ENCODE results near the gene BGLAP. TPM values are rescaled to one million over a fixed set of nuclear protein-coding genes. Genes with fewer than 3 reads are reported as not detected.

Gene BGLAP
- polyA plus RNA-seq, 1 of the 3 experiments (the other 2 are of a cell fraction): 1.1 TPM

DNA sequence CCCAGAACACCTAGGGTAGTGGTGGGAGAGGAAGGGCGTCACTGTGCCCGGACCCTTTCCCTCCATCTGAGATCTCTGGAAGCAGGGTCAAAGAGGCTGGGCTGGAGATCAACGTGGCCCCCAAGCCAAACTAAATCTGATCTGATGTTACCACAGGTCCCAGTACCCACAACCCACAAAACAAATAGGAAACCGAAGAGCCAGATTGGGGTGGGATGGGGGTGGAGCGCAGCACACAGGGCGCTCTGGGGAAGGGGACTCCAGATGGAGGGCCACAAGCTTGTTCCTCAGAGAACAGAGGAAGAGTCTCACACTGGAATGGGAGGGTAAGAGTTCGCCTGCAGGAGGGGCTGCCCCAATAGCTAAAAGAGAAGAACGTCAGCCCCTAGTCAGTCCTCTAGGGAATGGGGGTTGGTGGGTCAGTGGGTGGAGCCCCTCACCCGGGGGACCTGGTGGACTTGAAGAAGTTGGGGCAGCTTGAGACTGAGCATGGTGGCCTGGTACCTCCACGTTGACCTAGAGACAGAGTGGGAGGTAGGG, 4.3 kb downstream of the BGLAP start:
- H3K4me1 ChIP-seq (ENCODE audit: control insufficient read depth in 1 of 2, insufficient read depth in 2 of 2, low read depth in 1 of 2, low read length in 1 of 2): peaks cover 5 to 62% of the 10 kb centered on the region in 2 experiments; a peak in 2 of 4 replicates
- no peak for TF ChIP-seq GATA2 (CRISPR knock-in tag; IDR thresholded peaks at IDR 0.05)
- no peak for TF ChIP-seq RAD21 (IDR thresholded peaks at IDR 0.05; ENCODE audit: low read length)
- TF ChIP-seq, protein P1, sequence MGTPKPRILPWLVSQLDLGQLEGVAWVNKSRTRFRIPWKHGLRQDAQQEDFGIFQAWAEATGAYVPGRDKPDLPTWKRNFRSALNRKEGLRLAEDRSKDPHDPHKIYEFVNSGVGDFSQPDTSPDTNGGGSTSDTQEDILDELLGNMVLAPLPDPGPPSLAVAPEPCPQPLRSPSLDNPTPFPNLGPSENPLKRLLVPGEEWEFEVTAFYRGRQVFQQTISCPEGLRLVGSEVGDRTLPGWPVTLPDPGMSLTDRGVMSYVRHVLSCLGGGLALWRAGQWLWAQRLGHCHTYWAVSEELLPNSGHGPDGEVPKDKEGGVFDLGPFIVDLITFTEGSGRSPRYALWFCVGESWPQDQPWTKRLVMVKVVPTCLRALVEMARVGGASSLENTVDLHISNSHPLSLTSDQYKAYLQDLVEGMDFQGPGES (IDR thresholded peaks at IDR 0.05; ENCODE audit: low read depth, low read length): no peak
- TF ChIP-seq USF2 (IDR thresholded peaks at IDR 0.05; ENCODE audit: borderline replicate concordance, low read depth, low read length): no peak
- TF ChIP-seq YY1 (IDR thresholded peaks at IDR 0.05; ENCODE audit: low read depth): no peak
- no peak for TF ChIP-seq JUND (IDR thresholded peaks at IDR 0.05)
- no peak for TF ChIP-seq RFX5 (IDR thresholded peaks at IDR 0.05; ENCODE audit: low read length)
- no peak for TF ChIP-seq ZBTB33 (IDR thresholded peaks at IDR 0.05; ENCODE audit: borderline replicate concordance, low read depth)
- no peak for TF ChIP-seq SMC3 (IDR thresholded peaks at IDR 0.05; ENCODE audit: low read depth, low read length)
- H3K79me2 ChIP-seq (ENCODE audit: insufficient read depth): no peaks in the 10 kb centered on the region
- H3K9ac ChIP-seq: no peak overlapping the region
- H2AFZ ChIP-seq (ENCODE audit: low read depth): no peak overlapping the region
- peak; percentile 43 for DNase-seq
- no peaks in the 10 kb centered on the region for H3K9me3 ChIP-seq
- H3K27ac ChIP-seq (ENCODE audit: low read depth in 2 of 2, low read length in 1 of 2): no peak overlapping the region; a peak in 1 of 4 replicates
- H3K27me3 ChIP-seq (ENCODE audit: insufficient read depth): no peaks in the 10 kb centered on the region
- H3K36me3 ChIP-seq (replicated peaks in 1 of 2; ENCODE audit: control insufficient read depth in 1 of 2, insufficient read depth in 2 of 2, low read length in 1 of 2): peaks cover 5 to 32% of the 10 kb centered on the region in 2 experiments
- ChIA-PET CTCF (interaction anchor here (1.4 to 4.0 kb wide), 5 partner anchors 11 to 150 kb away, joined by 4 to 26 read pairs (median 11); no protein-coding TSS in a partner anchor), POLR2A (interaction anchor here (1.0 to 1.8 kb wide), 2 partner anchors 14 to 34 kb away, joined by 3 to 4 read pairs; partner anchors contain the start of gene PMF1)
- peaks cover 4% of the 10 kb centered on the region for H3F3A ChIP-seq (replicated peaks; ENCODE audit: insufficient read depth)
- H3K4me2 ChIP-seq: no peak overlapping the region
- no peaks in the 10 kb centered on the region for H4K20me1 ChIP-seq (ENCODE audit: insufficient read depth)
- no peak overlapping the region for H3K4me3 ChIP-seq (ENCODE audit: low read depth in 2 of 2, low read length in 1 of 2)
- WGBS (ENCODE audit: low lambda C conversion rate): 92% methylated on average over 7 of the region's 10 CpGs
- H3K9me2 ChIP-seq: no peaks in the 10 kb centered on the region

- Histone ChIP-seq H3K79me2 (ENCODE audit: insufficient read depth) (no peaks in the 10 kb centered on the region), H3K27ac (ENCODE audit: low read depth in 2 of 2, low read length in 1 of 2) (no peak overlapping the region; a peak in 1 of 4 replicates), H3K27me3 (ENCODE audit: insufficient read depth) (no peaks in the 10 kb centered on the region), H3K9me3 (no peaks in the 10 kb centered on the region), H3K4me3 (ENCODE audit: low read depth in 2 of 2, low read length in 1 of 2) (no peak overlapping the region), H4K20me1 (ENCODE audit: insufficient read depth) (no peaks in the 10 kb centered on the region), H3K36me3 (replicated peaks in 1 of 2; ENCODE audit: control insufficient read depth in 1 of 2, insufficient read depth in 2 of 2, low read length in 1 of 2) (peaks cover 5 to 38% of the 10 kb centered on the region in 2 experiments), H3K9me2 (no peaks in the 10 kb centered on the region), H3K4me1 (ENCODE audit: control insufficient read depth in 1 of 2, insufficient read depth in 2 of 2, low read depth in 1 of 2, low read length in 1 of 2) (peaks cover 2 to 63% of the 10 kb centered on the region in 2 experiments; a peak in 3 of 4 replicates), H3K9ac (no peak overlapping the region), H3F3A (replicated peaks; ENCODE audit: insufficient read depth) (peaks cover 4% of the 10 kb centered on the region), H3K4me2 (no peak overlapping the region), H2AFZ (ENCODE audit: low read depth) (no peak overlapping the region)
- ChIA-PET CTCF (interaction anchor here (1.4 to 4.0 kb wide), 4 partner anchors 10 to 87 kb away, joined by 4 to 26 read pairs (median 12); no protein-coding TSS in a partner anchor), POLR2A (interaction anchor here (1.0 kb wide), 1 partner anchor 15 kb away, joined by 3 read pairs; no protein-coding TSS in a partner anchor)
- DNase-seq: no peak
- 96% methylated on average over 6 of the region's 16 CpGs for WGBS (ENCODE audit: low lambda C conversion rate)
- no peak for TF ChIP-seq RCOR1 (IDR thresholded peaks at IDR 0.05; ENCODE audit: low read length)
- TF ChIP-seq PBX3 (IDR thresholded peaks at IDR 0.05): no peak
- no peak for TF ChIP-seq RFX5 (IDR thresholded peaks at IDR 0.05; ENCODE audit: low read length)
- TF ChIP-seq FOXJ3 (CRISPR knock-in tag; IDR thresholded peaks at IDR 0.05): no peak
- no peak for TF ChIP-seq TAF1 (IDR thresholded peaks at IDR 0.05; ENCODE audit: borderline replicate concordance, low read depth, low read length)
- TF ChIP-seq TEAD4 (IDR thresholded peaks at IDR 0.05; ENCODE audit: borderline replicate concordance, insufficient read depth): no peak
- no peak for TF ChIP-seq GATA2 (CRISPR knock-in tag; IDR thresholded peaks at IDR 0.05)
- no peak for TF ChIP-seq GABPA (IDR thresholded peaks at IDR 0.05; ENCODE audit: low read depth)
- TF ChIP-seq USF1 (IDR thresholded peaks at IDR 0.05; ENCODE audit: borderline replicate concordance, low read depth): no peak
- TF ChIP-seq YY1 (IDR thresholded peaks at IDR 0.05; ENCODE audit: low read depth): no peak
- no peak for TF ChIP-seq JUND (IDR thresholded peaks at IDR 0.05)
- no peak for TF ChIP-seq CHD2 (IDR thresholded peaks at IDR 0.05; ENCODE audit: low read length, partially characterized antibody)
- no peak for TF ChIP-seq NRF1 (IDR thresholded peaks at IDR 0.05; ENCODE audit: low read depth, low read length)
- no peak for TF ChIP-seq SIN3A (IDR thresholded peaks at IDR 0.05; ENCODE audit: borderline replicate concordance, low read depth, low read length)
Measured at GRCh38 chr1:156246781-156247459, 4.9 kb downstream of the BGLAP start.
